Right atrium auricular region (tissue), 2 donors: ENCODE data around the gene SAP25. TPM values are rescaled to one million over a fixed set of nuclear protein-coding genes. Genes with fewer than 3 reads are reported as not detected.

Experiments used
- DNase-seq: peaks from one replicate; pipeline ENCODE4 v3.0.0-alpha.2; 2019; ENCODE audit warnings: low spot score
- H3K27ac ChIP-seq, 2 donors: fragments of 200-600 bp; sonication (generic); 1 replicate in 1 of 2; 2 replicates in 1 of 2; pipeline ENCODE4 v1.5.1; 2016 to 2019
- H3K27me3 ChIP-seq, 2 donors: fragments of 200-600 bp; sonication (generic); one replicate each; pipeline versions ENCODE4 v1.5.1 to v1.6.0; 2017 to 2019
- H3K36me3 ChIP-seq: fragments of 200-600 bp; sonication (generic); one replicate; pipeline ENCODE4 v1.5.1; 2016
- H3K4me1 ChIP-seq, 2 donors: fragments of 200-600 bp; sonication (generic); one replicate each; pipeline versions ENCODE4 v1.5.1 to v1.6.0; 2017 to 2019
- H3K4me3 ChIP-seq, 2 donors: fragments of 200-600 bp; sonication (generic); 1 replicate in 1 of 2; 2 replicates in 1 of 2; pipeline ENCODE4 v1.5.1; 2017 to 2019; ENCODE audit warnings: mild to moderate bottlenecking in 1 of 2, moderate library complexity in 1 of 2
- H3K9me3 ChIP-seq, 2 donors: fragments of 200-600 bp; sonication (generic); one replicate each; pipeline ENCODE4 v1.5.1; 2019
- CTCF ChIP-seq, 2 donors: fragments of 200-600 bp; sonication (generic); IDR thresholded peaks; one replicate each; pipeline ENCODE4 v1.5.1; 2019; ENCODE audit warnings: antibody characterized with exemption in 2 of 2
- total RNA-seq, 2 donors: library from RNA; depleted of rRNA; stranded (reverse); fragments of >200 nt; gene quantifications; one replicate each; pipeline ENCODE4 v1.1.0, GENCODE V29; 2016

Gene SAP25
- total RNA-seq, 2 donors from 2014 or later, result not detected

- Histone ChIP-seq H3K27ac (peak overlapping the region; percentile 94 to 97), H3K36me3 (peaks cover 26% of the 10 kb centered on the region), H3K9me3 (no peaks in the 10 kb centered on the region), H3K4me1 (peaks cover 0 to 43% of the 10 kb centered on the region in 2 donors), H3K4me3 (peak overlapping the region; percentile 84 to 96), H3K27me3 (no peaks in the 10 kb centered on the region)
- no peak for TF ChIP-seq CTCF (IDR thresholded peaks at IDR 0.05)
- DNase-seq, result no peak
Observed at GRCh38 chr7:100584683-100585510, 11.2 kb upstream of the SAP25 start.

GRCh38 chr7:100584054-100584682 is 10.5 kb upstream of the SAP25 start:
- Histone ChIP-seq H3K27me3 (no peaks in the 10 kb centered on the region), H3K4me1 (peaks cover 0 to 43% of the 10 kb centered on the region in 2 donors), H3K4me3 (peak overlapping the region; percentile 84 to 96), H3K27ac (peak overlapping the region; percentile 94 to 97), H3K36me3 (peaks cover 33% of the 10 kb centered on the region), H3K9me3 (no peaks in the 10 kb centered on the region)
- no peak for TF ChIP-seq CTCF (IDR thresholded peaks at IDR 0.05)
- no peak for DNase-seq

DNA sequence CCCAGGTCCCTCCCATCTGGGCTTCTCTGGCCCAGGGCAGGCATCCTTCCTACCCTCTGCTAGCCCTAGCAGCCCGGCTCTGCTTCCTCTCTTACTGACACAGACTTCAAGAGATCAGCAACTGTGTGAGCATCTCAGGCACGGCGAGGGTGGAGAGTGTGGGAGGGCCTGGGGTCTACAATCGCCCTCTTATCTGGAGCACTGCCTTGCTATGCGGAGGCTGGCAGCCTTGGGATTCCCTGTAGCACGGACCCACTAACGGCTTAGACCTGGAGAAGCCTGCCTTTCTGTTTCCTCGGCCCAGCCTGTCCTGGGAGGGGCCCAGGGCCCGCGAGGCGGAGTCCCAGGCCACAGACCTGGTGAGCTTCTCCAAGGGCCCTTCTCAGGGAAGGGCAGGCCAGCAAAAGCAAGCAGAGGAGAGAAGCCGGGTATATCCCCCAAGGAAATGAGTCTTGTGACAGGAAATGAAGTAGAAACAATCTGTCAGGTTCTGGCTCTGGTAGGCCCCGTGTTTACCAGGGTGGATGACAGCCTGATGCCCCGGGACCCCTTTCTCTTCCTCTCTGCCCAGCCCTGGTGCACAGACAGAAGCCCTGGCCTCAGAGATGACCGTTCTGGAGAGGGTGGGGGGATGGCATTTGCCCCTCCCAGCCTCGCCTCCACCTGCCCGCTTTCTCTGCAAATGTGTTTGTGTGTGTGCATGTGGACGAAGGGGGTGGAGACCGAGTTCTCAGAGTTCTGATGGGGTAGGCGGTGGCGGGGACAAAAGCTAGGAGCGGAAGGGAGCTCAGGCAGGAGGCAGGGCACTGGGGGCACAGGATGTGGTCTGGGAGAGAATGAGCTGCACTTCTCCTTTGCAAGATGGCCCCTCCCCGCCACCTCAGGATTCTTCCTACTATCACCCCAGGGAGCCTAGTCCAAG is 9.7 kb upstream of the SAP25 start:
- peaks cover 41% of the 10 kb centered on the region for H3K36me3 ChIP-seq
- TF ChIP-seq CTCF (IDR thresholded peaks at IDR 0.05), result no peak
- H3K9me3 ChIP-seq, result no peaks in the 10 kb centered on the region
- peak overlapping the region; percentile 55 to 94 for H3K27ac ChIP-seq
- peak; percentile 68 for DNase-seq
- peaks cover 0 to 43% of the 10 kb centered on the region in 2 donors for H3K4me1 ChIP-seq
- peak overlapping the region; percentile 15 to 84 for H3K4me3 ChIP-seq
- H3K27me3 ChIP-seq, result no peaks in the 10 kb centered on the region

- TF ChIP-seq CTCF (IDR thresholded peaks at IDR 0.05), result no peak
- no peak for DNase-seq
- Histone ChIP-seq H3K27ac (peak overlapping the region in 1 of 2 donors; percentile 27), H3K4me3 (no peak overlapping the region), H3K4me1 (peaks cover 0 to 43% of the 10 kb centered on the region in 2 donors), H3K36me3 (peaks cover 48% of the 10 kb centered on the region), H3K27me3 (no peaks in the 10 kb centered on the region), H3K9me3 (no peaks in the 10 kb centered on the region)
Observed at GRCh38 chr7:100582650-100583049, 8.9 kb upstream of the SAP25 start.

DNA sequence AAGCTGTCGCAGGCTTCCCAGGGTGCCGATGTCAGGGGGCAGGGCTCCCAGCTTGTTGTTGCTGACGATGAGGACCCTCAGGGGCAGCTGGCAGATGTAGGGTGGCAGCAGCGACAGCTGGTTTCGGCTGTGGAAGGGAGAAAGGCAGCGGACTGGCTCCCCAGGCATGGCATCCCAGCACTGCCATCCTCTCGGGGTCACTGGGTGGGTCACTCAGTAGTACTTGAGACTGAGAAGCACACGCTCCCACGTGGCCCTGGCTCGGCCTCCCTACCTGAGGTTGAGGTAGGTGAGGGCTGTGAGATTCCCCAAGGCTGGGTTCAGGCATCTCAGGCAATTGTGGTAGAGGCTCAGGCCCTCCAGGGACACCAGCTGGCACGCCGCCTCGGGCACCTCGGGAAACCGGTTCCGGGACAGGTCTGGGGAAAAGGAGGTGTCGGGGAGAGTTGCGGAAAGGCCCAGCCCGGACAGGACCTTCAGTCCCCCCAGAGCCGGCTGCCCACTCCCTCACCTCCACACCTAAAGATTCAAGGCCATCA is 8.4 kb upstream of the SAP25 start:
- Histone ChIP-seq H3K27ac (peak overlapping the region in 1 of 2 donors; percentile 27), H3K36me3 (peaks cover 54% of the 10 kb centered on the region), H3K9me3 (no peaks in the 10 kb centered on the region), H3K4me1 (peaks cover 0 to 39% of the 10 kb centered on the region in 2 donors), H3K27me3 (no peaks in the 10 kb centered on the region), H3K4me3 (no peak overlapping the region)
- DNase-seq, result no peak
- no peak for TF ChIP-seq CTCF (IDR thresholded peaks at IDR 0.05)
